Measurements from ENCODE around the gene CELF5. TPM values are rescaled to one million over a fixed set of nuclear protein-coding genes. Genes with fewer than 3 reads are reported as not detected.

The CELF5 gene
- total and polyA plus RNA-seq, 7 donors, result 0.06 TPM; not detected in 6

DNA sequence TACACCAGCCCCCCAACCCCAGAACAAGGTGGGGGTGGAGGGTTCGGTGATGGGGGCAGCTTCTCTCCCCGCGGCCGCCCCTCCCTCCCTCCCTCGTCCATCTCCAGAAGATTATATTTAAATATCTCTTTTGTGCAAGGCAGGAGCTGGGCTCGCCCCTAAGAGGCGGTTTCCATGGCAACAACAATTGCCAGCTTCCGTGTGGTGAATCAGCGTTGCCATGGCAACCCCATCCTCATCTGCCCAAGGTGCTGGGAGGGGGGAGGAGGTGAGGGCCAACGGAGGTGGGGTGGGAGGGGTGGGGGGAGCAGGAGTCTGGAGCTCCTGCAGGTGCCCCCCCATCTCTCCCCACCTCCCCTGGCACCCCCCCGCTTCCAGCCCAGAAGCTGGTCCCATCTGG is 46.4 kb downstream of the CELF5 start:
- H3K9me3 ChIP-seq, result no peaks in the 10 kb centered on the region
- no peak overlapping the region for H3K4me3 ChIP-seq
- TF ChIP-seq, protein P1, sequence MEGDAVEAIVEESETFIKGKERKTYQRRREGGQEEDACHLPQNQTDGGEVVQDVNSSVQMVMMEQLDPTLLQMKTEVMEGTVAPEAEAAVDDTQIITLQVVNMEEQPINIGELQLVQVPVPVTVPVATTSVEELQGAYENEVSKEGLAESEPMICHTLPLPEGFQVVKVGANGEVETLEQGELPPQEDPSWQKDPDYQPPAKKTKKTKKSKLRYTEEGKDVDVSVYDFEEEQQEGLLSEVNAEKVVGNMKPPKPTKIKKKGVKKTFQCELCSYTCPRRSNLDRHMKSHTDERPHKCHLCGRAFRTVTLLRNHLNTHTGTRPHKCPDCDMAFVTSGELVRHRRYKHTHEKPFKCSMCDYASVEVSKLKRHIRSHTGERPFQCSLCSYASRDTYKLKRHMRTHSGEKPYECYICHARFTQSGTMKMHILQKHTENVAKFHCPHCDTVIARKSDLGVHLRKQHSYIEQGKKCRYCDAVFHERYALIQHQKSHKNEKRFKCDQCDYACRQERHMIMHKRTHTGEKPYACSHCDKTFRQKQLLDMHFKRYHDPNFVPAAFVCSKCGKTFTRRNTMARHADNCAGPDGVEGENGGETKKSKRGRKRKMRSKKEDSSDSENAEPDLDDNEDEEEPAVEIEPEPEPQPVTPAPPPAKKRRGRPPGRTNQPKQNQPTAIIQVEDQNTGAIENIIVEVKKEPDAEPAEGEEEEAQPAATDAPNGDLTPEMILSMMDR (IDR thresholded peaks at IDR 0.05), result no peak
- no peaks in the 10 kb centered on the region for H3K36me3 ChIP-seq (ENCODE audit: insufficient read depth in 1 of 2, low read depth in 1 of 2)
- ATAC-seq (no peak), DNase-seq (no peak)
- intact Hi-C loops (cut with DNase I), result no loop called here
- H3K4me1 ChIP-seq, result no peaks in the 10 kb centered on the region
- WGBS, 3 donors, result 16 to 23% (median 18%) methylated on average over 8 to 11 of the region's 11 CpGs
- H3K27ac ChIP-seq, result no peak overlapping the region
- H3K27me3 ChIP-seq (ENCODE audit: insufficient read depth in 3 of 3, low read length in 2 of 3), result peaks cover 0 to 79% (median 33%) of the 10 kb centered on the region in 3 donors

DNA sequence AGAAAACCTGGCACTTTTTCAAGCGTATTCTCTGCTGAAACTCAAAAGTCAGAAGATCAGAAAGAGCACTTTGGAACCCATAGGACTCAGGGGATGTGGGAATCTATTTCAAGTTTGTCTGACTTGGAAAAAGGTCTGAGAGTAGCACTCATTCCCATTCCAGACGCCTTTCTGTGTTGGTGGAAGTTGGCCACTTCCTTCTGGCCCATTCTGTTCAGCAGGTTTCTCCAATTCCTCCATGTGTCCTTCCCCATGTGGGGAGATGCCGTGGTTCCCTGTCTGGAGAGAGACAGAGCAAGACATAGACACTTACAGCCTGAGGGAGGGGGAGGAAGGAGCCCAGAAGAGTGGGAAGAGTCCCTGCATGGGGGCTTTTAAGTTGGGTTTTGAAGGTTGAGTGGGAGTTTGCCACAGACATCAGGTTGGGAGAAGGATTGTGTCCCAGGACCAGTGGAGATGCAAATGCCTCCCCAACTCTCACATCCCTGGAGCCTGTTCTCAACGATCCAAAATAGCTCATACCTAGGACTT is 48.0 kb downstream of the CELF5 start:
- H3K27ac ChIP-seq, result no peak overlapping the region
- DNase-seq, result no peak
- ATAC-seq, result no peak
- H3K36me3 ChIP-seq (ENCODE audit: insufficient read depth in 1 of 2, low read depth in 1 of 2), result no peaks in the 10 kb centered on the region
- H3K4me3 ChIP-seq, result no peak overlapping the region
- H3K27me3 ChIP-seq (ENCODE audit: insufficient read depth in 3 of 3, low read length in 2 of 3), result peaks cover 0 to 83% (median 34%) of the 10 kb centered on the region in 3 donors
- H3K9me3 ChIP-seq, result no peaks in the 10 kb centered on the region
- WGBS, 3 donors, result 33 to 56% (median 47%) methylated on average over 4 of the region's 4 CpGs
- intact Hi-C loops (cut with DNase I), result no loop called here
- TF ChIP-seq, protein P1 (IDR thresholded peaks at IDR 0.05), result no peak
- no peaks in the 10 kb centered on the region for H3K4me1 ChIP-seq

DNA sequence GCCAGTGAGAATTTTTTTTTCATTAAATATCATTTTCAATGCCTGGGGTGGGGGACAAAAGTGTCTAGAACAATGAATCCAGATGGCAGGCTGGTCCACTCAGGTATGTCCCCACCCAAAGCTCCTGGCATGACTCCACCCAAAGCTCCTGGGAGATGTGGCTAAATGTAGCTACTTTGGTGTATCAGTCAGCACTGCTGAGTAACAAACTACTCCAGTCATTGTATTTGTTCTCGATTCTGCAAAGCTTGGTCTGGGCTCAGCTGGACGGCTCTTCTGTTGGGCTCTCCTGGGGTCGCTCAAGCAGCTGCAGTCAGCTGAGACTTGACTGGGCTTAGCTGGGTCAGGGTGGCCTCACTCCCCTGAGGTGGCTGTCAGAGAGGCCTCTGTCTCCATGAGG is 48.5 kb downstream of the CELF5 start:
- no peaks in the 10 kb centered on the region for H3K9me3 ChIP-seq
- 84 to 87% (median 85%) methylated on average over 3 of the region's 3 CpGs for WGBS, 3 donors
- H3K27me3 ChIP-seq (ENCODE audit: insufficient read depth in 3 of 3, low read length in 2 of 3), result peaks cover 0 to 84% (median 34%) of the 10 kb centered on the region in 3 donors
- TF ChIP-seq, protein P1 (IDR thresholded peaks at IDR 0.05), result no peak
- no peaks in the 10 kb centered on the region for H3K36me3 ChIP-seq (ENCODE audit: insufficient read depth in 1 of 2, low read depth in 1 of 2)
- DNase-seq (no peak), ATAC-seq (no peak)
- H3K4me3 ChIP-seq, result no peak overlapping the region
- H3K4me1 ChIP-seq, result no peaks in the 10 kb centered on the region
- intact Hi-C loops (cut with DNase I), result no loop called here
- no peak overlapping the region for H3K27ac ChIP-seq

- peaks cover 0 to 79% (median 34%) of the 10 kb centered on the region in 3 donors for H3K27me3 ChIP-seq (ENCODE audit: insufficient read depth in 3 of 3, low read length in 2 of 3)
- 74 to 76% (median 74%) methylated on average over 9 of the region's 9 CpGs for WGBS, 3 donors
Observed at GRCh38 chr19:3274245-3274941, 49.9 kb downstream of the CELF5 start.

More at GRCh38 chr19:3274245-3274941, 49.9 kb downstream of the CELF5 start:
- H3K36me3 ChIP-seq (ENCODE audit: insufficient read depth in 1 of 2, low read depth in 1 of 2), result no peaks in the 10 kb centered on the region
- DNase-seq (no peak), ATAC-seq (no peak)
- intact Hi-C loops (cut with DNase I), result no loop called here
- no peaks in the 10 kb centered on the region for H3K9me3 ChIP-seq
- H3K4me3 ChIP-seq, result no peak overlapping the region
- TF ChIP-seq, protein P1 (IDR thresholded peaks at IDR 0.05), result no peak
- H3K27ac ChIP-seq, result no peak overlapping the region
- no peaks in the 10 kb centered on the region for H3K4me1 ChIP-seq

All from psoas muscle (tissue), 8 donors.